ENCODE data around the gene SH3GL1. TPM values are rescaled to one million over a fixed set of nuclear protein-coding genes. Genes with fewer than 3 reads are reported as not detected.

The SH3GL1 gene
- total RNA-seq, 1 donor from 2014 or later: 60.4 TPM

DNA sequence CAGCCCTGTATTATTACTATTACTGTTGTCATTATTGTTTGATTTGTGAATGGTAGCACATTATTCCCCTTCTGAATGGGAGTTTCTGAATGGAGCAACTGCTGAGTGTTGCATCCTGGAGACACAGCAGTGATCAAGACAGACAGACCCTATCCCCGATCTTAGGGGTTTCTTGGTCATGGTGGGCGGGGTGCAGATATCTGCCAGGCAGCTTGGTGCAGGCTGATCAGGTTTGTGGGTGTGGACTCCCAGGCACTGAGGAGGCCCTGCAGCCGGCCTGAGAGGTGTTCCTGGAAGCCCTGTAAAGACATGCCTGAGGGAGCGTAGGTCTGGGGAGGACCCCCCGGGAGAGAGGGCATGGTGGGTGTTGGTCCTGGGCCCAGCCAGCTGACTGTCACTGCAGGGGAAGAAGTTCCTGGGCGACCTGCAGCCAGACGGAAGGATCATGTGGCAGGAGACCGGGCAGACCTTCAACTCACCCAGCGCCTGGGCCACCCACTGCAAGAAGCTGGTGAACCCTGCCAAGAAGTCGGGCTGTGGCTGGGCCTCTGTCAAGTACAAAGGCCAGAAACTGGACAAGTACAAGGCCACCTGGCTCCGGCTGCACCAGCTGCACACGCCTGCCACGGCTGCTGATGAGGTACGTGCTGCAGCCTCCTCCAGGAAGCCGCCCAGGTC, 54.9 kb downstream of the SH3GL1 start:
- intact Hi-C loops (cut with micrococcal nuclease): no loop called here

DNA sequence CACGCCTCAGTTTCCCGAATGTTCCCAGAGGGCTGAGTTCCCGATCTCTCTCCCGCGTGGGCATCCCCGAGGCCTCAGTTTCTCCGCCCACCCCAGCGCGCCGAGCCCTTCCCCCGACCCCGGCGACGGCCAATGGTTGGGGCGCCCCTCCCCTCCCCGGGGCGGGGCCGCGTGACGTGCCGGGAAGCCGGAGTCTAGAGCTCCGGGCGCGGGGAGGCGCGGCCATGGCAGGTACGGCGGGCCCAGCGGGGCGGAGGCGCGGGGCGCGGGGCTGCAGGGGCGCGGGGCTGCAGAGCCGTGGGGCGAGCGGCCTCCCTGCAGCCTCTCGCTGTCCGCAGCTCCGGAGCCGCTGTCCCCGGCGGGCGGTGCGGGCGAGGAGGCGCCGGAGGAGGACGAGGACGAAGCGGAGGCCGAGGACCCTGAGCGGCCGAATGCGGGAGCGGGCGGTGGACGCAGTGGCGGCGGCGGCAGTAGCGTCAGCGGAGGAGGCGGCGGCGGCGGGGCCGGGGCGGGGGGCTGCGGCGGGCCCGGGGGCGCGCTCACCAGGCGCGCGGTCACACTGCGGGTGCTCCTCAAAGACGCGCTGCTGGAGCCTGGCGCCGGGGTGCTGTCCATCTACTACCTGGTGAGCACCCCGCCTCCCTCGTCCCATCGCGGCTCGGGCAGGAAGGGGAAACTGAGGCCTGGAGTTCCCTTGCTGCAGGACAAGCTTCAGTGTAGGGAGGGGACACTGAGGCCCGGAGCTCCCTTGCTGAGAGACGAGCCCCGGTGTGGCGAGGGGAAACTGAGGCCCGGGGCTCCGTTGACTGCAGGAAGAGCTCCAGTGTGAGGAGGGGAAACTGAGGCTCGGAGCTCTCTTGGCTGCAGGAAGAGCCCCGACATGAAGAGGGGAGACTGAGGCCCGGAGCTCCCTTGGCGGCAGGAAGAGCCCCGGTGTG, 56.7 kb downstream of the SH3GL1 start, which contains the start of gene MPND:
MPND (plus strand) TSS at position 193 of the 938 bp plus-strand sequence; CDS start at position 225, 32 bp downstream.
- intact Hi-C loops (cut with micrococcal nuclease): loop anchor here (1.0 to 2.0 kb wide), 3 partner anchors 25 to 127 kb away; partner anchors contain the start of gene YJU2

DNA sequence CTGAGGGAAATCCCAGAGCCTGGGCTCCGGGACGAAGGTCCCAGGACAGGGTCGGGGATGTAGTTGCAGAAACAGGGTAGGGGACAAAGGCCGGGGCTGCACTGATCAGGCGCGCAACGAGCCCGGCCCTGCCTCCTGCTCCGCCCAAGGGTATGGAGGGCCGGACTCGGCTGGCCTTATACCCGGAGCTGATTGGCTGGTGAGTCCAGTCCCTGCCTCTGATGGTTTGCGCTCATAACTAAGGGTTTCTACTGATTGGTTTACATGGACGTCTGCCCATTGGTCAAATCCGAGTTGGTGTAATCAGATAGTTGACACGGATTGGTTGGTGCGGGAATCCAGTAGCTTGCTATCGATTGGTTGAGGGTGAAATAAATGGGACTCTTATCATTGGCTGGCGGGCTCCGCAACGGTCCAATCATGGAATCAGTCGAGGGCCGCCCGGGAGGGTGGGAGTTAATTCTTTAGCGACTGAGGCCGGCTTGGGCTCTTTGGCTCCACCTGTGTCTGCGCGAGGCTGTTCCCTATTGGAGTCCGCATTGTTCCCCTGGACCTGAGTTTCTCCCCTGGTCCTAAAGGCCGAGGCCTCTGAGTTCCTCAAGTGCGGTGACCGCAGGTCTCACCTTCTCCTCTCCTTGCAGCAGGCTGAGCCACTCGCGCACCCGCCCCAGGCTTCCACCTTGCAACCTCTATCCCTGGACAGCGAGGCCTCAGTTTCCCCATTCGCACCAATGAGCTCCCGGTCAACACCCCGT, 57.6 kb downstream of the SH3GL1 start:
- intact Hi-C loops (cut with micrococcal nuclease): loop anchor here (1.0 to 2.0 kb wide), 5 partner anchors 14 to 128 kb away; partner anchors contain the start of genes SH3GL1 and YJU2

GRCh38 chr19:4342314-4342614, 58.1 kb downstream of the SH3GL1 start:
- intact Hi-C loops (cut with micrococcal nuclease): loop anchor here (1.0 to 2.0 kb wide), 4 partner anchors 14 to 129 kb away; partner anchors contain the start of gene SH3GL1

DNA sequence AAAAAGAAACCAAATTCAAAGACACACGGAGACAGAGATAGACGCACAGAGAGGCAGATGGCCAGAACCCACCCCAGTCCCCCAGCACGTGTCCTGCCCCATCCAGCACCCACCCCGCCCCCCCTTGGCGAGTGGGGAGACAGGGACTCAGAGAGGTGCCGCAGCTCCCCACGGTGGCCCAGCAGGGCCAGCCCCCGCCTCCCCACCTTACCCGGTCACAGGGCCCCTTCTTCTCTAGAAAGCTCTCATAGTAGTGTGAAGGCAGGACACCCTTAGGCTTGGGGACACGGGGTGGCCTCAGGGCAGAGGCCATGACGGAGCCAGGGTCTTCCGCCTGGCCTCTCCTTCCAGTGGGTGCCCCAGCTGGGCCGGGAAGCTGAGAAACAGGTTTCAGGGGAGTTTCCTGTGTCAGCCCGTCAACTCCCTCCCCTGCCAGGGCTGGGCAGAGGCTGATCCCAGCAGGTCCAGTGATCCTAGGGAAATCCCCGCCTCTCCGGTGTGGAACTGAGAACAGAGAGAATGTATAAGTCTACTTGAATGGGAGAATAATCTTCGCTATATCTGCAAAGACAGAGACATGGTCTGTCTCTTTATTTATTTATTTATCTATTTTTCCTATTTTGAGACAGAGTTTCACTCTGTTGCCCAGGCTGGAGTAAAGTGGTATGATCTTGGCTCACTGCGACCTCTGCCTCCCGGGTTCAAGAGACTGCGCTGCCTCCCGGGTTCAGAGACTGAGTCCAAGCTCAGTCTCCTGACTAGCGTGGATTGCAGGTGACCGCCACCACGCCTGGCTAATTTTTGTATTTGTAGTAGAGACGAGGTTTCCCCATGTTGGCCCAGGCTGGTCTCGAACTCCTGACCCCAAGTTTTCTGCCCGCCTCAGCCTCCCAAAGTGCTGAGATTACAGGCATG, 61.6 kb downstream of the SH3GL1 start, which contains the start of gene STAP2:
STAP2 (minus strand) TSS at position 387 of the 915 bp plus-strand sequence; CDS start at position 313, 74 bp downstream.
- intact Hi-C loops (cut with micrococcal nuclease): no loop called here

- intact Hi-C loops (cut with micrococcal nuclease): no loop called here
Measured at GRCh38 chr19:4337906-4338440, 62.4 kb downstream of the SH3GL1 start.

DNA sequence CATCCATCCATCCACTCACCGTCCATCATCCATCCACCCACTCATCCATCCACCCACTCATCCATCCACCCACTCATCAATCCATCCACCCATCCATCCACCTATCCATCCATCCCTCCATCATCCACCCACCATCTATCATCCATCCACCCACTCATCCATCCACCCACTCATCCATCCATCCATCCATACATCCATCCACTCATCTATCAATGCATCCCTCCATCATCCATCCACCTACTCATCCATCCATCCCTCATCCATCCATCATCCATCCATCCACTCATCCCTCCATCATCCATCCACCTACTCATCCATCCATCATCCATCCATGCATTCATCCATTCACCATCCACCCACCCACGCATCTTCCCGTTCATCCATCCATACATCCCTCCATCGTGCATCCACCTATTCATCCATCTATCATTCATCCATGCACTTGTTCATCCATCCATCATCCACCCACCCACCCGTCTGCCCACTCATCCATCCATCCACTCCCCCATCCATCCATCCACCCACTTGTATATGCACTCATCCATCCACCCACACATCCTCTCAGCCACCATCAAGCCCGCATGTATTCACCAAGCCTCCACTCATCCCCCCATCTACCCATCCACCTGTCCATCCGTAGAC, 65.3 kb downstream of the SH3GL1 start:
- intact Hi-C loops (cut with micrococcal nuclease): no loop called here

DNA sequence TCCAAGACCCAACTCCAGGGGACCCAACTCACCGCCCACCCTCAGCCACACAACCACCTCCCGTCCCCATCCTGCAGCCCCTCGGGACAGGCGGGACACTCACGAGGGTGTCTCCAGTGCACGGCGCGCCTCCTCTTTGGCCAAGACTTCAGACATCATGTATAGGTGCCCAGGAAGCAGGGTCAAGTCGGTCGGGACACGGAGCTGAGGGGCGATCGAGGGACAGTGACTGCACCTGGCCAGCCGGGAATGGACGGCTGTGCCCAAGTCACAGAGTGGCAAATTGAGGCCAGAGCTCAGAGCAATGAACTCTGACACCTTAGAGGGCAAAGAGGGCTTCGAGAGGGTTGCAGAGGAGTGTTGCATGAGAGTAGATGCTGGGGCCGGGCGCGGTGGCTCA, 70.5 kb downstream of the SH3GL1 start:
- intact Hi-C loops (cut with micrococcal nuclease): loop anchor here (5.0 kb wide), 1 partner anchor 142 kb away; the partner anchor contains the start of gene HDGFL2

- intact Hi-C loops (cut with micrococcal nuclease): loop anchor here (1.0 to 5.0 kb wide), 2 partner anchors 13 to 143 kb away; partner anchors contain the start of gene HDGFL2
Measured at GRCh38 chr19:4328991-4329681, 71.2 kb downstream of the SH3GL1 start.

GRCh38 chr19:4328243-4328990, 71.9 kb downstream of the SH3GL1 start:
- intact Hi-C loops (cut with micrococcal nuclease): loop anchor here (1.0 to 5.0 kb wide), 2 partner anchors 14 to 144 kb away; partner anchors contain the start of gene HDGFL2

DNA sequence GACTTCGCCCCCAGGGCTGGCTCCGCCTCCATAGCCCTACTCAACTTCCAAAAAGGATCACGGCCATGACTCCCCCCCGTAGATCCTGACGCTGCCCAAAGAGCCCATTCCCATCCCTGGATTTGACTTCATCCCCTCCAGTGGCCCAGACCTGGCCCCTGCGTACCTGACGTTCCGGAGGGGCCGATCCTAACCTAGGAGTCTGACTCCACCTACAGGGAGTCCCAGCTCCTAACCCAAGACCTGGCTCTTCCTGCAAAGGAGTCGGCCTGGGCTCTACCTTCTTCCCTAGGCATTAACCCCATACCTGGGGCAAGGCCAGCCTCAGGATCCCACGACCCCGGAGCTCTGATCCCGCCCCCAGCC, 72.5 kb downstream of the SH3GL1 start:
- intact Hi-C loops (cut with micrococcal nuclease): loop anchor here (1.0 to 5.0 kb wide), 2 partner anchors 14 to 144 kb away; partner anchors contain the start of gene HDGFL2

DNA sequence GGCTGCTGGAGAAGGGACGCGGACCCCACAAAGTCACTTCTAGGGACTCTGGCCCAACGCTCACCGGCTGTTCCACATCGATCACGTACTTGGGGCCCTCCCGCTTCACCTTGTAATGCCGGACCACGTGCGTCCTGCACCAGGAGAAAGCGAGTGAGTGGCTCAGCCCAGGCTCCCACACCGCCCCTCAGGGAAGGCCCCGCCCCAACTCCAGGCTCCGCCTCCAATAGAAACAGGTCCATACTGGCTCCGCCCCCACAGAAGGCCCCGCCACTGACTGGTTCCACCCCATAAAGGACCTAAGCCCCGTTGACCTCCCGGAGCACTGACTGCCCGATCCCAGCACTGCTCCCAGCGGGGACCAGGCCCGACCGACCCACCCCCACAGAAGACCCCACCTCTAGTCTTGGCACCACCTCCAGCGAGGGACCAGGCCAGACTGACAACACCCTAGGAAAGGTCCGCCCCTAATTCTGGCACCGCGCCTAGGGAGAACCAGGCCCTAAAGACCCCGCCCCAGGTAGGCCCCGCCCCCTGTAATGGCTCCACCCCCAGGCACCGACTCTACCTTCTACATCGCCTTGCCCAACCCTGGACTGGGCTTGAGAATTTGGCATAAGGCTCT, 73.0 kb downstream of the SH3GL1 start:
- intact Hi-C loops (cut with micrococcal nuclease): loop anchor here (5.0 kb wide), 1 partner anchor 145 kb away; the partner anchor contains the start of gene HDGFL2

GRCh38 chr19:4326837-4327251, 73.5 kb downstream of the SH3GL1 start:
- intact Hi-C loops (cut with micrococcal nuclease): loop anchor here (5.0 kb wide), 1 partner anchor 145 kb away; the partner anchor contains the start of gene HDGFL2

DNA sequence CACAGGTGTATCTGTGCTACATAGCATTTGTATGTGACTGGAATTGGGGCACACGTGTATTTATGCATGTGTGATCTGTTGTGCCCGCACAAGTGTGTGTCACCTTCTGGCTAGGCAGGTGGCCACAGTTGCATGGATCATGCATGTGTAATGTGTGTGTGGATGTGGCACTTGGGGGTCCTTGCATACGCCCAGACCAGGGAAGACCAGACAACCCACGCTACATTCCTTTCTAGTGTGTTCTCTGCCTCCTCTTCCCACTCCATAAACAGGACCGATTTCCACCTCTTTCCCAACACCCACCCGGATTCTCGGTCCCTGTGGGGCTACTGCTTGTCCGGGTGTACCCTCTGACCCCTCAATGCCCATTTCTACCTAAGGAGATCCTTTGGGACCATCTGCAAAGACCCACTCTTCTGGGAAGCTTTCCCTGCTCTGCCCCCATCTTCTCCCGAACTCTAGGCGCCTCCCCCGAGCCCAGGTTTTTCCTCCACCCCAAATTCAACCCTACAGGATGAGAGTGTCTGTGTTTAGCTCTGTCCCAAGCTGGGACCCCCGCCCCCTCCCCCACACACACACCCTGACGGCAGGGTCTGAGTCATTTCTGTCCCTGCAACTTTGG, 74.0 kb downstream of the SH3GL1 start:
- intact Hi-C loops (cut with micrococcal nuclease): loop anchor here (5.0 kb wide), 1 partner anchor 146 kb away; the partner anchor contains the start of gene HDGFL2

DNA sequence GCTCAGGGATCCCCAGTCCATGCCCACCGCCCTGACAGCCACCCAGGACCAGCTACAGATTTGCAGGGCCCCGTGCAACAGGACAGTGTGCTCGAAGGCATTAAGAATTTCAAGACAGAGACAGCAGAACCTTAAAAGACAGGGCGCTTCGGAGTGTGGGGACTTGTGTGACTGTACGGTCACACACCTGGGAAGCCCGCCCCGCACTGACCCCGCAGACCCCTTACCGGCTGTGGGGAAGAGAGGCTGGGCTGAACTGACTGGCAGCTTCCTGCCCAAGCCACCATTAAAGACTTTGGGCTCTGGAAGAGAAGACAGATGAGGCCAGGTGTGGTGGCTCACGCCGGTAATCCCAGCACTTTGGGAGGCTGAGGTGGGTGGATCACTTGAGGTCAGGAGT, 76.1 kb downstream of the SH3GL1 start:
- intact Hi-C loops (cut with micrococcal nuclease): no loop called here

- intact Hi-C loops (cut with micrococcal nuclease): no loop called here
Measured at GRCh38 chr19:4323692-4324091, 76.7 kb downstream of the SH3GL1 start.
